NCI-H524 treated with DMSO at 0.1 percent for 48 hours (cell line): ENCODE measurements around the gene XNDC1N.
A peak's percentile ranks its signal among the peaks of the same experiment; 100 is the strongest.

Source experiments
- DNase-seq: peaks from one replicate; lab custom pipeline; 2025; lab: John Stamatoyannopoulos, UW

The XNDC1N gene

GRCh38 chr11:71927820-71928736, at the start of gene XNDC1N:
TSS of gene XNDC1N (minus strand) at chr11:71928594. CDS start at chr11:71923353, 5,241 bp downstream.
- DNase-seq, result peak; percentile 72

- DNase-seq, result no peak
These were observed 49.5 kb upstream of the XNDC1N start for GRCh38 chr11:71977743-71978418.

DNA sequence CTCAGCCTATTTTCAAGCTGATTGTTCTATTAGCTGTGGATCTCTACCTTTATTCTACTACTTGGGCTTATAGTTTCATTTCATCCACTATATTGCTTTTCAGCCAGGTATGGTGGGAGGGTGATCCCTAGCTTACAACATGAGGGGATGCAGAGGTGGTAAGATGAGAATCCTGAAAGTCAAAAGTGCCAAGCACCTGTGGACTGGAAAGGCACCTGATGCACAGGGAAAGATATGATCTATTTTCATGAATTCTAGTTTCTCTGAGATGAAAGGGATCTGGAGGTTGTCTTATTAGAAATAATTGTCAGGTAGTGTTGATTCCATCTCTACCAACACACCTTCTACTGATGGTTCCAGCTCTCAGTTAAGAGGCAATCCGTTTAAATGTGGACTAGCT, 48.7 kb upstream of the XNDC1N start:
- DNase-seq, result no peak

DNA sequence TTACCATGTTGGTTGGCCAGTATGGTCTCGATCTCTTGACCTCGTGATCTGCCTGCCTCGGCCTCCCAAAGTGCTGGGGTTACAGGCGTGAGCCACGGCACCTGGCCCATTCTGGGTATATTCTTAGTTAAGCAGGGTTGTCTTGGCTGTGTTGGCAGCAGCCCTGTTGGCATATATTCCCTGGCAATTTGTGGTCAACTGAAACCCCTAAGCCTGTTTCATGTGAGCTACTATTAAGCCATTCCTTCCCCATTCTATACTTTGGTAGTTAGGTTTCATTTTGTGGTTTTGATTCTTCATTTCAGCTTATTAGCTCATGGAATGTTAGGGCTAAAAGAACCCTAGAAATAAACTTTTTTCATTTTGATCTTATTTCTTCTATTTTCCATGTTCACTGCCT, 48.2 kb upstream of the XNDC1N start:
- DNase-seq, result no peak

DNA sequence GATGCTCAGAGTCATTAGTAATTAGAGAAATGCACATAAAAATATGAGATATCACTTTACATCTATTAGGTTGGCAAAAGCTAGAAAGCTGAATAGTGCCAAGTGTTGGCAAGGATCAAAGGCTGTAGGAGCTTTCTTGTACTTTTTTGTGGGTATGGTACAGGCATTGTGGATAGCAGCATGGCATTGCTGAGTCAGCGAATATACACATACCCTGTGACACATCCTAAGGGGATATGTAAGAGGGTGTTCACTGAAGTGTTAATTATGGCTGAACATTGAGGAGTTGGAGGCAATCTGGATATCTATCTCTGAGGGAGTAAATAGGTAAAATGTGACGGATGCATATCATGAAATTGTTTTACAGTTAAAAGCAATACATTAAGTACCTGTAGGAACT, 43.3 kb upstream of the XNDC1N start:
- no peak for DNase-seq

DNA sequence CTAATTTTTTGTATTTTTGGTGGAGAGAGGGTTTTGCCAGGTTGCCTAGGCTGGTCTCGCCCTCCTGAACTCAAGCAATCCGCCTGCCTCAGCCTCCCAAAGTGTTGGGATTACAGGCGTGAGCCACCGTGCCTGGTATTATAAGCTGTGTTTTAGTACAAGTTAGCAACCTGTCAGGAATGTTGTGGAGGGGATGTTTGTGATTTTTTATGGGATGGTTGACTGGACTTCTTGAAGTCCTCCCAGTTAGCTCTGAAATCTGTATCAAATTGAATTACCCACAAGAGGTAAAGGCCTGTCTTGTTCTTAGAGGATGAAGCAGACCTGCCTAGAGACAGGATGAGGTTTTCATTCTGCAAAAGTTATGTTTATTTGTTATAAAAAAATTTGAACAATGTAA, 36.2 kb upstream of the XNDC1N start:
- no peak for DNase-seq

GRCh38 chr11:71963468-71963867, 35.1 kb upstream of the XNDC1N start:
- DNase-seq, result no peak

DNA sequence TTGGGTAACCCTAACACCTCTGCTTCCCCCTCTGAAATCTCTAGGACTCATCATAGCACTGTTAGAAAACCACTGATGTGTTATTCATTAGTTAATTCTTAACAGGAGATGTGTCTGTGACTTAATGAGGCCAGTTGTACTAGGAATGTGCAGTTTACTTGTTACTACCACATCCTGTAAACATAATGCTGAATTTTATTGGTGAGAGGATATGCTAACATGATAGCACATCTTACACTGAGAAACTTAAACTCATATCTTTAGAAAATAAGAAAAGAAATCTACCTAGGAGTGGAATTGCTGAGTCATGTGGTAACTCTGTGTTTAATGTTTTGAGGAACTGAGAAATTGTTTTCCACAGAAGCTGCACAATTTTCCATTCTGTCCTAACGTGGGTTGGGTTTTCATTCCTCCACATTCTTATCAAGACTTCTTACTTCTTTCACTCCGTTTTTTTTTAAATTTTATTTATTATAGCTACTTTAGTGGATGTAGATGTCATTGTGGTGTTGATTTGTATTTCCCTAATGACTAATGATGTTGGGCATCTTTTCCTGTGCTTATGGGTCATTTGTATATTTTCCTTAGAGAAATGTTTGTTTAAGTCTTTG, 34.1 kb upstream of the XNDC1N start:
- no peak for DNase-seq

DNA sequence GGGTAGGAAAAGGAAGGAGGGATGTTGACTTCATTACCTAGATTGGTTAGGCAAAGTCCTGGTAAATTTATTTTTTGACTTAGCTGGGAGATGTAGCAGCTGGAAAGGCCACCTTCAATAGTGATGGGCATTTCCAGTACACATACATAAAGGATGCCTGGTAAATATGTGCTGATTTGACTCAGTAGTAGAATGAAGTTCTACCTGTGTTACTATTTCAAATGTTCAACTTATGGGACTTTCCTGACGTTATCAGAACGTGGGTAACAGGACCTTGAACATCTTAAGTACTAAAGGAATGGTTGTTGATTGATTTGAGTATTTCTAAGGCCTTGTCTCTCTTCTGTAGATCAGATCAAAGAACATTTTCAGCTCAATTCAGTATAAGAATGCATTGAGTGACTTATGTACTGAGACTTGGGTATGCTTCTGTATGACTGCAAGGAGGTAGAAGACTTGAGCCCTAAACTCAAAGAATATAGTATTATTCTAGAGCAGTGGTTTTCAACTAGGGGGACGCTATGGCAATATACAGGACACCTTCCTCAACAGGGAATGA, 27.6 kb upstream of the XNDC1N start:
- DNase-seq, result no peak

GRCh38 chr11:71951741-71952310, 23.4 kb upstream of the XNDC1N start:
- DNase-seq, result no peak

DNA sequence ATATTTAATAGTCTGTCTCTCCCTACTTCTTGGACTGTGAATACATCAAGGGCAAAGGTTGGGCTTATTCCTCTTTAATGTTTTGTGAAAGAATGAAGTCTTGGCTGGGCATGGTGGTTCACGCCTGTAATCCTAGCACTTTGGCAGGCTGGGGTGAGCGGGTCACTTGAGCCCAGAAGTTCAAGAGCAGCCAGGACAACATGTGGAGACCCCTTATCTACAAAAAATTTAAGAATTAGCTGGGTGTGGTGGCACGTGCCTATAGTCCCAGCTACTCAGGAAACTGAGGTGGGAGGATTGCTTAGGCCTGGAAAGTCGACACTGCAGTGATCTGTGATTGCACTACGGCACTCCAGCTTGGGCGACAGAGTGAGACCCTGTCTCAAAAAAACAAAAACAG, 20.6 kb upstream of the XNDC1N start:
- no peak for DNase-seq

GRCh38 chr11:71948314-71949027, 20.1 kb upstream of the XNDC1N start:
- no peak for DNase-seq

DNA sequence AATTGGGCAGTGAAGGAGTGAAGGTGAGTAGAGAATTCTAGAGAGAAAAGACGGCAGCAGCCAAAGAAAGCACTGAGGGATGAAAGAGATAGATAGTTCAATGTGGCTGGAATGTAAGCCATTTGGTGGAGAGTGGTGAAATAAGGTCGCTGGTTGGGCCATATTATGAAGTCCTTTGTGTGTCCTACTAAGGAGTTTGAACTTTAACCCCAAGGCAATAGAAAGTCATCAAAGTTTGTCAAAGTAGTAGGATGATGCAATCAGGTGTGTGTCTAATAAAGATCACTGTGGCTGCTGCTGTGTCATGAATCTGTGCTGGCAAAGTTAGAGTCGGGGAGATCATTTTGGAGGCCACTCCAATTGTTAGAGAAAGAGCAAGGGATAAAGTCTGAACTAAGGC, 19.1 kb upstream of the XNDC1N start:
- DNase-seq, result no peak

DNA sequence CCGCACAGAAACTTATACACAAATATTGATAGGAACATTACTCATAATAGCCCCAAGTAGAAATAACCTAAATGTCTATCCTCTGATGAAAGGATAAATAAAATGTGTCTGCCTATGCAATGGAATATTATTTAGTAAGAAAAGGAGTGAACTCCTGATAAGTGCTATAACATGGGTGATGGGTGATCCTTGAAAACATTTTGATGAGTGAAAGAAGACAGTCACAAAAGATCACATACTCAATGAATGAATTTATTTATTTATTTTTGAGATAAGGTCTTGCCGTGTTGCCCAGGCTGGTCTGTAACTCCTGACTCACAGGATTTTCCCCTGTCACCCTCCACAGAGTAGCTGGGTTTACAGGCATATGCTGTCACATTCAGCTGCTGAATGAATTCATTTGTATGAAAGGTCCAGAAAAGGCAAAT, 17.8 kb upstream of the XNDC1N start:
- DNase-seq, result no peak

DNA sequence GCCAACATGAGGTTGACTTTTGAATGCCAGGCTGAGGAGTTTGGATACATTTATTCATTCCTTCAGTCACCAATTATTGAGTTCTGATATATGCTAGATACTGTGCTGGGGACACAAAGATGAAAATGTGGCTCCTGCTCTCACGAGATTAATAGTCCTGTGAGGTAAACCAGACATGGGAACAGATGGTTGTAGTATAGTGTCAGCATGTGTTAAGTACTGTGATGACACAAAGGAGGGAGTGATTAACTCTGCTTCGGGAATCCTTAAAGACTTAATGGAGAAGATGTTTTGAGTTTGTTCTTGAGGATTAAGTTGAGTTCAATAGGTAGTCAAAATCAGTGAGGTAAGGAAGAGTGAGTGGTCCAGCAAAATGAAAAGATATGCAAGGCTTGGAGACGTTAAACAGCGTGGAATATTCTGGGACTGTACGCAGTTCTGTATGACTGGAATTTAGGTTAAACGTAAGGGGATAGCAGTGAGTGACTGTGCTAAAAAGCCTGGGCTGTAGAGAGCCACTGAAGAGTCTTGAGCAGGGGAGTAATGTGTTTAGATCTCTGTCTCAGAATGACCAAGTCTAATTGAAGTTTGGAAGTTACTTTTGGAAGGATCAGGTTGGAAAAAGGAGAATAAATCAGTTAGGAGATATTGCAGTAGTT, 12.3 kb upstream of the XNDC1N start:
- DNase-seq, result peak; percentile 80

DNA sequence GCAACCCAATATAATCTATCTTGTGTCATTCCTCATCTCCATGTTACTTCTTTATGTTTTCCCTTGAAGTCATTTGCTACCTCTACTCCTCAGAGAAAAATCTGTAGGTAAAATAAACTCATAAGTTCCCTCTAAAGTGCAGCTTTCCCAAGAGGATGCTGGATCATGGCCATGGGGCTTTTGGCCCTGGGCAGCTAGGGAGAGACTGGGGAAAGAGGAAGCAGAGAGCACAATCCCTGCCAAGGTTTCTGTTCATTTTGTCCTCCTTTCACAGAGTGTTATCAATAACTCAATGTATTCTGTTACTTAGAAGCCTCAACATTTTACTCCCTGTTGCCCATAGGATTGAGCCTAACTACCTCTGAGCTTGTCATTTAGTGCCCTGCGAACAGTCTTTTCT, 9.4 kb upstream of the XNDC1N start:
- no peak for DNase-seq

DNA sequence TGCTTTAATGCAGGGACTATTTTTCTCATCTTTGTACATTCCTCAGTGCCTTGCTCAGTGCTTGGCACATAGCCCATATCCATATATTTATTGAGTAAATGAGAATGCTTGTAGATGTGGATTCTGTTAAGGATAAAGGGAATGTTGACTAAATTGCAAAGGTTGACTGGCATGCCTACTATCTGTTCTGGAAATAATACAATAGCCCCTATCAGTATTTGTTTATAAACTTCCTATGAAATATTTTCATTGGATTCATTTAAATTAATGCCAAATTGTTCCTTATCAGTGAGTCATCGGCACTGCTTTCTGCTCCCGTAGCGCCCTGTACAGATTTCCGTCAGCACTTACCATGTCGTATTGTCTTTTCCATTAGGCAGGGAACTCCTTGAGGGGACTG, 8.4 kb upstream of the XNDC1N start:
- DNase-seq, result no peak

GRCh38 chr11:71935338-71935925, 7.0 kb upstream of the XNDC1N start:
- DNase-seq, result no peak

DNA sequence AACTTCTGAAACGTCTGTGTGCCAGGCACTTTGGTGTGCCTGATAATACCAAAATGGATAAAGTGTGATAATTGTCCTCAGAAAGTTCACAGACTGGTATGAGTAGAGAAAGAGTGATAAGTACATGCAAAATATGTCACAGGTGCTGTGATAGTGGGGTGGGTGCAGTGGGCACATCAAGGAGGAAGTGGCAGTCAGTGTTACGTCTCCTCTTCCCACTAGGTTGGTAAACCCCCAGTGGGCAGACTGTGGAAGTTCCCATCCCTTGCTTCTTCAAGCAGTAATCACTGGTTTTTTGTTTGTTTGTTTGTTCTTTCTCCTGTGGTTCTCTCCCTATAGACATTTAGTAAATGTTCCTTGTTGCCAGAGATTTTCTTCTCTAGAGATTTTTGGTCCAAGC, 5.8 kb upstream of the XNDC1N start:
- no peak for DNase-seq

DNA sequence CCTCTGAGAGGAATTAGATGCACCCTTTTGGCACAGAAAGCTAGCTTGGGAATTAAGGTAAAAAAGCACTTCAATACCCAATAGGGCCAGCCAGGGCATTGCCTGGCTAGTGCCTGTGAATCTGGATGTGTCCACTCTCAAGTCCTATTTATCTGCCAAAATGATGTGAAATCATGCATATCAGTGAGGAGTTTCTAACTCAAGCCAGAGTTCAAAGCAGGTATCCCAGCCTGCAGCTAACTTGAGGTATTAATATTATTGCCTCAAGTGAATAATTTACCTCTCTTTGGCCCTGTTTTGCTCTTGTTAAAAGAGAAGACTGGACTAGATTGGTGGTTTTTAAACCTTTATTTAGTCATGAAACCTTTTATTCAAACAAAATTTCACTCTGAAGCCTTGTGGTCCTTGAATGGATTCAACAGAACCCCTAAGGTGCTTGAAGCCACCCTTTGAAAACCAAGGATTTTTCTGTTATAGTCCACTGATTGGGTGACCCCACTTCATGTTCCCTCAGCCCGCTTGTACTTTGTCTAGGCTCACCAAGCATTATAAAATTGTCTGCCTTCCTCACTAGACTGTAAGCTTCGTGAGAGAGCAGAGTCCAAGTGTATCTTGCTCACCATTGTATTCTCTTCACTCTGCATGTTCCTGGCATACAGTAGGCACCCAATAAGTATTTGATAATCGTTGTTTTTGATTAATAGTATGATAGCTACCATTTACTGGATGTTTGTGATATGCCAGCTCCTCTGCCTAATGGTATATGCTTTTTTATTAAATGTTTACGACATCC, 4.9 kb upstream of the XNDC1N start:
- DNase-seq, result no peak
